Lower leg skin (tissue), 4 donors: Measurements from ENCODE around the gene ZNF462. TPM values are rescaled to one million over a fixed set of nuclear protein-coding genes. Genes with fewer than 3 reads are reported as not detected.
"Not testable (repeated sequence)": the region's sequence is repeated elsewhere in the genome, so short reads cannot be mapped to it uniquely, and the experiment has no call there.

Experiments
- DNase-seq, 2 donors: peaks; one replicate each; pipeline ENCODE4 v3.0.0-alpha.2; 2019; ENCODE audit warnings: low spot score in 2 of 2
- H3K4me3 ChIP-seq: fragments of 200-600 bp; sonication (generic); 2 replicates; pipeline ENCODE4 v1.5.1; 2017; ENCODE audit warnings: mild to moderate bottlenecking, low read depth; ENCODE audit not compliant: poor library complexity, severe bottlenecking
- POLR2A ChIP-seq, 2 donors: fragments of 450-650 bp; IDR thresholded peaks; one replicate each; pipeline ENCODE4 v1.6.1; 2016 to 2017; ENCODE audit warnings: antibody characterized with exemption in 2 of 2, mild to moderate bottlenecking in 1 of 2, moderate library complexity in 1 of 2
- WGBS, 2 donors: methylation state at CpG; one replicate each; pipeline ENCODE4 v1.1.5; 2018; 5-methylcytosine and 5-hydroxymethylcytosine counted together
- intact Hi-C: fragments of 100-400 bp; cut with DNase I; formaldehyde crosslinking; loops from one replicate; pipeline ENCODE4 v1.15.0; 2023; ENCODE audit warnings: low total_unique reads
- total RNA-seq, 4 donors: library from RNA; depleted of rRNA; stranded (reverse); fragments of >200 nt; gene quantifications; one replicate each; pipeline ENCODE4 v1.1.0, GENCODE V29; 2016
- TF ChIP-seq, protein P1 (sequence below), 3 donors: fragments of 450-650 bp; IDR thresholded peaks; one replicate each; pipeline ENCODE4 v1.5.1; 2016; ENCODE audit warnings: antibody characterized with exemption in 3 of 3, mild to moderate bottlenecking in 3 of 3, moderate library complexity in 2 of 3

Gene ZNF462
- total RNA-seq, 4 donors from 2014 or later, result 13.3 to 19.9 (median 16.2) TPM

DNA sequence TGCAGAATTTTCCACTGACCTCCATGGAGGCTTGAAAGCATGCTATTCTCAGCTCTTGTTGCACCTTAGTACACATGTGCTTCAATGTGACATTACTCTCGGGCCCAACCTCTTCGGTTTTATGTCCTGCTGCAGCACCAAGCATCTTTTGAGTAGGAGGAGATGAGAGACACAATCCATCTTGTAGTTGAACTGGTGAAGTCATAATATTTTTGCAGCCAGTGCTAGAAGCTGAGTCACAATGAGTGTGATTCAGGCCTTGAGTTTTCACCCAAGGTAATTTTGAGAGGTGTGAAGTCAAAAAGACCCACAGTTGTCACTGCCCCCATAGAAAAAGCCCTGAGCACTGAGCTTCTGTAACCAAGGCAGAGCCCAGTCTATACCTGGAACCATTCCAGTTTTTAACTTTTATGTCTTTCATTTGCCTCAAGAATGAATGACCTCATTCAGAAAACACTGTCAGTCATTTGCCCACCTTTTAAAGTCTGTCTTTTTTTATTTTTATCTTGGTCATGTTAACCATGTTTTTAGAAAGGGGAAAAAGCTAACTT is 117.7 kb downstream of the ZNF462 start:
- no peak overlapping the region for H3K4me3 ChIP-seq
- 76 to 78% methylated on average over 2 of the region's 2 CpGs for WGBS, 2 donors
- TF ChIP-seq POLR2A (IDR thresholded peaks at IDR 0.05), result no peak
- TF ChIP-seq, protein P1, sequence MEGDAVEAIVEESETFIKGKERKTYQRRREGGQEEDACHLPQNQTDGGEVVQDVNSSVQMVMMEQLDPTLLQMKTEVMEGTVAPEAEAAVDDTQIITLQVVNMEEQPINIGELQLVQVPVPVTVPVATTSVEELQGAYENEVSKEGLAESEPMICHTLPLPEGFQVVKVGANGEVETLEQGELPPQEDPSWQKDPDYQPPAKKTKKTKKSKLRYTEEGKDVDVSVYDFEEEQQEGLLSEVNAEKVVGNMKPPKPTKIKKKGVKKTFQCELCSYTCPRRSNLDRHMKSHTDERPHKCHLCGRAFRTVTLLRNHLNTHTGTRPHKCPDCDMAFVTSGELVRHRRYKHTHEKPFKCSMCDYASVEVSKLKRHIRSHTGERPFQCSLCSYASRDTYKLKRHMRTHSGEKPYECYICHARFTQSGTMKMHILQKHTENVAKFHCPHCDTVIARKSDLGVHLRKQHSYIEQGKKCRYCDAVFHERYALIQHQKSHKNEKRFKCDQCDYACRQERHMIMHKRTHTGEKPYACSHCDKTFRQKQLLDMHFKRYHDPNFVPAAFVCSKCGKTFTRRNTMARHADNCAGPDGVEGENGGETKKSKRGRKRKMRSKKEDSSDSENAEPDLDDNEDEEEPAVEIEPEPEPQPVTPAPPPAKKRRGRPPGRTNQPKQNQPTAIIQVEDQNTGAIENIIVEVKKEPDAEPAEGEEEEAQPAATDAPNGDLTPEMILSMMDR (IDR thresholded peaks at IDR 0.05), result no peak
- intact Hi-C loops, result no loop called here
- no peak for DNase-seq

DNA sequence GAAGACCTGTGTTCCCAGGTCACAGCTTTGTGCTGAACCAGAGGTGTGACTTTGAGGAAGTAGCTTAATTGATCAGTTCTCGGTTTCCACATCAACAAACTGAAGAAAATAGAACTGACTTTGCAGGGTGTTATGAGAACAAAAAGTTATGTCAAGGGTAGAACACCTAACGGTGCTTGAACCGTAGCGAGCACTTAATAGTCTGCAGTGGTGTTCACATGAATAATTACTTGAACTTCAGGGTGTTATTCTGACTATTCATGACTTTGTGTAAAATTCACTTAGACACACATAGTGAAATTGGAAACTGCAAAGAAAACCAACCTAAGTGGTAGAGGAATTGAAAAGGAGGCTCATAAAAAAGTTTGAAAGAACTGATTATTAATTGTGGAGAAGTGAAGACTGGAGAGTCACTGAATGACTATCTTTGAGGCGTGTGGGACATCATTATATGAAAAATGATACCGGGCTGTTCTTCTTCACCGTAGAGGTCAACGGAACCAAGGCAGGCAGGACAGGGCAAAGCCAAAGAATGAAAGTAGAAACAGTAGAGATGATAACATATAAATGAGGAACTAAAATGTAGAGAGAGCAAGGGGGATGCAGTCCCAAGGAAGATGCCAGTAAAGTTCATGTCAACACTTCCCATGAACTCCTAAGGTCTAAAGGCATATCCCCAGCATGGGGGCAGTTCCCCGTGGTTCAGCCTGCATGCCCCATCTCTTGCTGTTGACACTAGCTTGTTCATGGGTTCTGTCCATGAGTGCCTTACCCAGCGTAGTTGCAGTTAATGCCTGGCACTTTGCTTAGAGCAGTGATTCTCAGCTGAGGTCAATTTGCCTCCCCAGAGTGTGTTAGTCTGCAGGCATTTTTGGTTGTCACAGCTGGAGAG is 118.7 kb downstream of the ZNF462 start:
- no peak for TF ChIP-seq POLR2A (IDR thresholded peaks at IDR 0.05)
- TF ChIP-seq, protein P1 (IDR thresholded peaks at IDR 0.05), result no peak
- DNase-seq, result no peak
- intact Hi-C loops, result no loop called here
- H3K4me3 ChIP-seq, result no peak overlapping the region
- 89 to 93% methylated on average over 10 of the region's 10 CpGs for WGBS, 2 donors

- 81 to 84% methylated on average over 9 of the region's 9 CpGs for WGBS, 2 donors
Measured at GRCh38 chr9:106982636-106983035, 119.7 kb downstream of the ZNF462 start.

GRCh38 chr9:106983346-106983745 is 120.4 kb downstream of the ZNF462 start:
- WGBS, 2 donors, result 88 to 89% methylated on average over 2 of the region's 2 CpGs
- intact Hi-C loops, result no loop called here
- TF ChIP-seq, protein P1 (IDR thresholded peaks at IDR 0.05), result no peak
- TF ChIP-seq POLR2A (IDR thresholded peaks at IDR 0.05), result no peak
- DNase-seq, result no peak
- no peak overlapping the region for H3K4me3 ChIP-seq

More at GRCh38 chr9:106982636-106983035, 119.7 kb downstream of the ZNF462 start:
- no peak for TF ChIP-seq POLR2A (IDR thresholded peaks at IDR 0.05)
- TF ChIP-seq, protein P1 (IDR thresholded peaks at IDR 0.05), result no peak
- H3K4me3 ChIP-seq, result no peak overlapping the region
- no peak for DNase-seq
- intact Hi-C loops, result no loop called here

GRCh38 chr9:106989904-106990303 is 126.9 kb downstream of the ZNF462 start:
- intact Hi-C loops, H3K4me3 ChIP-seq, DNase-seq: not testable (repeated sequence)
- WGBS, 2 donors, result 94 to 95% methylated on average over 2 of the region's 2 CpGs

- intact Hi-C loops, result no loop called here
- WGBS, 2 donors, result 92 to 95% methylated on average over 5 of the region's 5 CpGs
- no peak for TF ChIP-seq POLR2A (IDR thresholded peaks at IDR 0.05)
- TF ChIP-seq, protein P1 (IDR thresholded peaks at IDR 0.05), result no peak
- no peak for DNase-seq
- no peak overlapping the region for H3K4me3 ChIP-seq
Measured at GRCh38 chr9:106992186-106992585, 129.2 kb downstream of the ZNF462 start.
